Measurements from ENCODE around the gene SC5D.
A peak's percentile ranks its signal among the peaks of the same experiment; 100 is the strongest.

The SC5D gene

DNA sequence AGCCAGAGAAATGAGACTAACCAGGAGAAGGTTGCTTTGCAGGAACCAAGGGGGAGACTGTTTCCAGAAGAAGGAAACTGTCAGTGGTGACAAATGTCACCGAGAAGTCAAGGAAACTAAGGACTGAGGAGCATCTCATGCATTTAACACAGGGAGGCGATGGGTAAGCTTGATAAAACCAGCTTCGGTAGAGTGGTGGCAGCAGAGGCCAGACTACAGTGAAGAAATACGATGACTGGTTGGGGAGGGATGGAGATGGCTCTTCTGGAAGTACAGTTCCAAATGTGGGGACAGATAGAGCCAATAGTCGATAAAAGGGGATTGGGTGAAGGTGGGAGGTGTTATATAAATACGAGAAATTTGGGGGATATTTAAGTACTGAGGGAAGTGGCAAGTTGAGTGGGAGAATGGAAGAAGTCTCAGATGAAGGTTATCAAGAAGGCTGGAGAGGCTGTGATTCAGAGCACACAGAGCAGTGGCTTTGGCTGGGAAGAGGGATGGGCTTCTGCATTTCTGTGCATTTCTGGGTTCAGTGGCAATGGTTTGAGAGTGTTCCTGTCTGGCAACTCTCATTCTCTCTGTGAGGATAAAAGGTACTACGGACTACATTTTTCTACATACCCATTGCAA is 29.2 kb downstream of the SC5D start:
- POLR2A ChIA-PET (ENCODE audit: low non-redundant PET), result no interaction called here
- CTCF ChIA-PET, result interaction anchor here (0.5 to 0.7 kb wide), 3 partner anchors 165 to 270 kb away, joined by 3 to 4 read pairs (median 4); no protein-coding TSS in a partner anchor
- TF ChIP-seq, protein P1, sequence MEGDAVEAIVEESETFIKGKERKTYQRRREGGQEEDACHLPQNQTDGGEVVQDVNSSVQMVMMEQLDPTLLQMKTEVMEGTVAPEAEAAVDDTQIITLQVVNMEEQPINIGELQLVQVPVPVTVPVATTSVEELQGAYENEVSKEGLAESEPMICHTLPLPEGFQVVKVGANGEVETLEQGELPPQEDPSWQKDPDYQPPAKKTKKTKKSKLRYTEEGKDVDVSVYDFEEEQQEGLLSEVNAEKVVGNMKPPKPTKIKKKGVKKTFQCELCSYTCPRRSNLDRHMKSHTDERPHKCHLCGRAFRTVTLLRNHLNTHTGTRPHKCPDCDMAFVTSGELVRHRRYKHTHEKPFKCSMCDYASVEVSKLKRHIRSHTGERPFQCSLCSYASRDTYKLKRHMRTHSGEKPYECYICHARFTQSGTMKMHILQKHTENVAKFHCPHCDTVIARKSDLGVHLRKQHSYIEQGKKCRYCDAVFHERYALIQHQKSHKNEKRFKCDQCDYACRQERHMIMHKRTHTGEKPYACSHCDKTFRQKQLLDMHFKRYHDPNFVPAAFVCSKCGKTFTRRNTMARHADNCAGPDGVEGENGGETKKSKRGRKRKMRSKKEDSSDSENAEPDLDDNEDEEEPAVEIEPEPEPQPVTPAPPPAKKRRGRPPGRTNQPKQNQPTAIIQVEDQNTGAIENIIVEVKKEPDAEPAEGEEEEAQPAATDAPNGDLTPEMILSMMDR (conservative IDR thresholded peaks at IDR 0.05; ENCODE audit: low read depth), result no peak
- H3K27ac ChIP-seq, result no peak overlapping the region
- DNase-seq (ENCODE audit: low spot score), result peak; percentile 27

DNA sequence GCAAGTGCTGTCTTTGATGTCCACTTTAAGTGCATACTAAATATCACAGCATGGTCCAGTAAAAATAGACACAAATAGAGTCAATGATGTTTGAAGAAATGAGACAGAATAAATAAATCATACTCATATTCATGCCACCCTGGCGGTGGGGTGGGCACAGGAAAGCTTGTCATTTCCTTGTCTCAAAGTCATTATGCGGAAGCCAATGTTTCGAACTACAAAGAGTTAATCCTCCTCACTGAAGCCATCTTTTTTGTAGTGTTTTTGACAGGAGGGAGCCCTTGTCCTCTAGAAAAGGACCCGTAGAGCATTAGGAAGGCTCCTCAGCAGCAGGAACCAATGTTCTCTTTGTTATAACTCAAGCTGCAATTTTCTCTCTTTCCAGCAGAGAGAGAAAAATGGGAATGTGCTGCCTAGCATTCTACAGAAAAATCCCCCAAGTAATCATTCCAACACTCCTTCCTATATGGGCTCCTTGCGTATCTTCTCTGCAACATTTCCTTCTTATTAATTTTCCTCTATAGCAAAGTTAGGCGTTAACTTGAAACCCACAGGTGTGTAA is 30.6 kb downstream of the SC5D start:
- POLR2A ChIA-PET (ENCODE audit: low non-redundant PET), result no interaction called here
- TF ChIP-seq, protein P1 (conservative IDR thresholded peaks at IDR 0.05; ENCODE audit: low read depth), result no peak
- H3K27ac ChIP-seq, result no peak overlapping the region
- CTCF ChIA-PET, result interaction anchor here (0.6 kb wide), 1 partner anchor 15 kb away, joined by 3 read pairs; no protein-coding TSS in a partner anchor
- DNase-seq (ENCODE audit: low spot score), result no peak

DNA sequence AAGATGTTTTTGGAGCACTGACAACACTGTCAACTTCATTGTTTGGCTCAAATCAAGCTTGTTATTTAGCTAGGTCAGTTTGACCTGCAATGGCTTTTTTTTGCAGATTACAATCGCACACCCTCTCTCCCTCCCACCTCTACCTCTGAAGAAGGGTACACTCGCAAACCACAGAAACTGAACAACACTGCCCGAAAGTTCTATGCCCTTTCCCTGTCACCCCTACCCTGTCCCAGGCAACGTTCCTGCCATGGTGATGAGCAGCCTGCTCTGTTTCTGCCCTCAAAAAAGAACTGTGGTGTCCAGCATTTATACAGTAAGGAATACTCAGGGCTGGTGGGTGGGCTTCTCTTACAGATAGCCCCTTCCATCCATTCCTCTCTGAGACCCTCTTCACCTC is 33.7 kb downstream of the SC5D start:
- TF ChIP-seq, protein P1 (conservative IDR thresholded peaks at IDR 0.05; ENCODE audit: low read depth), result no peak
- ChIA-PET CTCF (no interaction called here), POLR2A (ENCODE audit: low non-redundant PET) (interaction anchor here (0.5 kb wide), 1 partner anchor 818 kb away, joined by 5 read pairs; no protein-coding TSS in a partner anchor)
- no peak for DNase-seq (ENCODE audit: low spot score)
- H3K27ac ChIP-seq, result no peak overlapping the region

DNA sequence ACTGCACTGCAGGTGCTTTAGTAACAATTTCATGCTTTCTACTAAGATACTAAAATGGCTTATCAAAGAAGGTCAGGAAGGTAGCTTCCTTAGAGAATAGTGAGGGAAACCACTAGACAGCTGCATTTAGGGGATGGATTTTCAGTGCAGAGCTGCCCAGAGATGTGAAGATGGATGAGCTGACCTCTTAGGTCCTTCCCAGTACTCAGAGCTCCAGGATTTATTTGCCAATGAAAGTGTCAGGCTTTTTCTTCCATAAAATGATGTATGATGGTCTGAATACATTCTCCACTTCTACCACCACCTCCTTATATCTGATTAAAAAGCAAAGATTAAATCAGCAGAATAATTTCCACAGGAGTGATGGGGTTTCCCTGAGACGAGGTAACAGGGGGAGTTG is 35.0 kb downstream of the SC5D start:
- ChIA-PET POLR2A (ENCODE audit: low non-redundant PET) (no interaction called here), CTCF (interaction anchor here (0.6 to 1.0 kb wide), 2 partner anchors 264 to 796 kb away, joined by 3 to 4 read pairs; no protein-coding TSS in a partner anchor)
- no peak for DNase-seq (ENCODE audit: low spot score)
- no peak overlapping the region for H3K27ac ChIP-seq
- TF ChIP-seq, protein P1 (conservative IDR thresholded peaks at IDR 0.05; ENCODE audit: low read depth), result no peak

DNA sequence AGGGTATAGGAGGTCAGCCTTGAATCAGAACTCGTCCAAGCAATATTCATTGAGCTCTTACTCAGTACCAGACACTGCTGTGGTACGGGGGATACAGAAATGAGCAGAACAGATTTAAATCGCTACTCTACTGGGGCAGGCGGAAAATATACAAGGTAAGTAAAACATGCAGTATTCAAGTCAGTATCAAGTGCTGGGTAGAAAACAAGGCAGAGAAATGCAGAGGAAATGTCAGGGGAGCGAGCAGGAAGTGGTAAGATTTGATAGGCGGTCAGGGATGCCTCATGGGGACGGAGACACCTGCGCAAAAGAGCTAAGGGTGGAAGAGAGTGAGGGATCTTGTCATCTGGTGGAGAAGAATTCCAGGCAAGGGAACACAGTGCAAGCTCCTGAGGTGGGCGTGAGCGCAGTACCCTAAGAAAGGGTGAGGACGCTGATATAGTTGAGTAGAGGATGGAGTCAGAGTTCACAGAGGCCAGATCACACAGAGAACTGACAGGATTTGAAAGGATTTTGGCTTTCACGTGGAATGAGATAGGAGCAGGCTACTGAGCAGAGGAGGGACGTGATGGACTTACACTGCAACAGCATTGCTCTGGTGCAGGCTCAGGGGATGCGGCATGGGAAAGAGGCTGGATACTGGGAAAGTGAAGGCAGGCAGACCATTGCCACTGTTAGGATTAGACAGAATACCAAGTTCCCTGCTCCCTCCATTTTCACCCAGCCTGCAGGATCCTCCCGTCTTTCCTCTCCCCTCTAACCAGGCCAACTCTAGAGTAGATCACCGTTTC is 35.8 kb downstream of the SC5D start:
- CTCF ChIA-PET, result interaction anchor here (1.0 kb wide), 1 partner anchor 263 kb away, joined by 4 read pairs; no protein-coding TSS in a partner anchor
- TF ChIP-seq, protein P1 (conservative IDR thresholded peaks at IDR 0.05; ENCODE audit: low read depth), result no peak
- DNase-seq (ENCODE audit: low spot score), result no peak
- H3K27ac ChIP-seq, result no peak overlapping the region
- POLR2A ChIA-PET (ENCODE audit: low non-redundant PET), result no interaction called here

DNA sequence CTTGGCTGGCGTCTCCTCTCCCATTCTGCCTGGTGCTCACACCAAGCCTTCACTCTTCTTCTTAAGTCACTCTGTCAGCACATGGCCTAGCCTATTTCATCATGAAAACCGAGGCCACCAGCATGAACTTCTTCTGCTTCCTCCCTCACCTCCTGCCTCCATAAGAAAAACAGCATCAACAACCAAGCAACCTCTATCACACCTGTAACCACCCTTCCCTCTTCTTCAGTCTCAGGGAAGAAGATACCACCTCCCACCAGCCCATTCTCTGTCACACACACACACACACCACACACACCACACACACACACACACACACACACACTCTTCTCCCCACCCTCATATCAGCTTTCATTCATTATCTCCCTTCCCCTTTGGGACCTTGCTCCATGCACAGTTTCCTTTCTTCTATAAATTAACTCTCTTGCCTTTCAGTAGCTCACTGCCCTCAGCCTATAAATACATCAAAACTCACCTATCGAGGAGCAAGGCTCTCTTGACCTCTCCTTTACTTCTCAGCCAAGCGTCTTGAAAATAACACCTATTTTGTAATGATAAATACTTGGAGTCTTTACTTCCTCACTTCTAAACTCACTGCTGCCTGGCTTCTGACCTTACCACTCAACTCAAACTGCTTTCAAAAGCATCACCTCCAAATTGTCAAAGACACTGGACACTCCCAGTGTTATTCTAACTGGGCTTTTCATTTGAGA is 36.6 kb downstream of the SC5D start:
- TF ChIP-seq, protein P1 (conservative IDR thresholded peaks at IDR 0.05; ENCODE audit: low read depth), result no peak
- POLR2A ChIA-PET (ENCODE audit: low non-redundant PET), result no interaction called here
- H3K27ac ChIP-seq, result no peak overlapping the region
- DNase-seq (ENCODE audit: low spot score), result no peak
- CTCF ChIA-PET, result no interaction called here
